ENCODE data around the gene RNF220. TPM values are rescaled to one million over a fixed set of nuclear protein-coding genes. Genes with fewer than 3 reads are reported as not detected.

Gene RNF220
- total RNA-seq, 1 donor from 2014 or later, result 58.4 TPM

GRCh38 chr1:44454704-44455103, 49.6 kb downstream of the RNF220 start:
- Mint-ChIP-seq H3K36me3 (ENCODE audit: low read depth) (peaks cover 3% of the 10 kb centered on the region), H3K4me3 (ENCODE audit: unreplicated experiment) (no peak overlapping the region), H3K9me3 (ENCODE audit: low read depth) (peaks cover 4% of the 10 kb centered on the region), H3K27ac (ENCODE audit: unreplicated experiment) (no peak overlapping the region), H3K4me1 (ENCODE audit: low read depth) (peaks cover 3% of the 10 kb centered on the region), H3K27me3 (ENCODE audit: low read depth) (peaks cover 39% of the 10 kb centered on the region)
- DNase-seq (ENCODE audit: low spot score), result no peak
- no peak for TF ChIP-seq CTCF (IDR thresholded peaks at IDR 0.05)

- Mint-ChIP-seq H3K4me1 (ENCODE audit: low read depth) (no peaks in the 10 kb centered on the region), H3K36me3 (ENCODE audit: low read depth) (peaks cover 4% of the 10 kb centered on the region), H3K9me3 (ENCODE audit: low read depth) (peaks cover 11% of the 10 kb centered on the region), H3K4me3 (ENCODE audit: unreplicated experiment) (no peak overlapping the region), H3K27me3 (ENCODE audit: low read depth) (peaks cover 40% of the 10 kb centered on the region), H3K27ac (ENCODE audit: unreplicated experiment) (no peak overlapping the region)
- no peak for TF ChIP-seq CTCF (IDR thresholded peaks at IDR 0.05)
- no peak for DNase-seq (ENCODE audit: low spot score)
These were observed 55.2 kb downstream of the RNF220 start for GRCh38 chr1:44460107-44460882.

DNA sequence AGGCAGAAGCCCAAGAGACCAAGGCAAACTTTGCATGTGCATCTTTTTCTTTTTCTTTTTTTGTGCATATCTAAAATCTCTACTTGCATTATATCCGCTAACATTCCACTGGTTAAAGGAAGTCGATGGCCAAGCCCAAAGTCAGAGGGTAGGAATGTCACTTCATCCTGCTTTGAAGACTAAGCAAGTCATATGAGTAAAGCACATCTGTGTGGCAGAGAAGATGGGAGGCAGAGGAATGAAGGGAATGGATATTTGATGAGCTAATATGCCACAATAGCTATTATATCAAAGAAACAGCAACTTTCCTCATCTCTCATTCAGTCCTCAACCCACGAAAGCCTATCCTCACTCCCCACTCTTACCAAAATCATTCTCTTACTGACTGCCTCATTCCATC, 59.3 kb downstream of the RNF220 start:
- no peak for DNase-seq (ENCODE audit: low spot score)
- H3K9me3 Mint-ChIP-seq (ENCODE audit: low read depth), result peaks cover 22% of the 10 kb centered on the region
- peaks cover 14% of the 10 kb centered on the region for H3K27me3 Mint-ChIP-seq (ENCODE audit: low read depth)
- no peak for TF ChIP-seq CTCF (IDR thresholded peaks at IDR 0.05)
- no peaks in the 10 kb centered on the region for H3K4me1 Mint-ChIP-seq (ENCODE audit: low read depth)
- no peak overlapping the region for H3K27ac Mint-ChIP-seq (ENCODE audit: unreplicated experiment)
- peaks cover 10% of the 10 kb centered on the region for H3K36me3 Mint-ChIP-seq (ENCODE audit: low read depth)
- H3K4me3 Mint-ChIP-seq (ENCODE audit: unreplicated experiment), result no peak overlapping the region

- DNase-seq (ENCODE audit: low spot score), result no peak
- H3K27ac Mint-ChIP-seq (ENCODE audit: unreplicated experiment), result no peak overlapping the region
- TF ChIP-seq CTCF (IDR thresholded peaks at IDR 0.05), result no peak
- peaks cover 9% of the 10 kb centered on the region for H3K27me3 Mint-ChIP-seq (ENCODE audit: low read depth)
- H3K36me3 Mint-ChIP-seq (ENCODE audit: low read depth), result peaks cover 10% of the 10 kb centered on the region
- no peak overlapping the region for H3K4me3 Mint-ChIP-seq (ENCODE audit: unreplicated experiment)
- peaks cover 29% of the 10 kb centered on the region for H3K9me3 Mint-ChIP-seq (ENCODE audit: low read depth)
- no peaks in the 10 kb centered on the region for H3K4me1 Mint-ChIP-seq (ENCODE audit: low read depth)
These were observed 62.5 kb downstream of the RNF220 start for GRCh38 chr1:44467566-44467965.

GRCh38 chr1:44471911-44472453, 66.9 kb downstream of the RNF220 start:
- DNase-seq (ENCODE audit: low spot score), result no peak
- Mint-ChIP-seq H3K4me1 (ENCODE audit: low read depth) (no peaks in the 10 kb centered on the region), H3K36me3 (ENCODE audit: low read depth) (peaks cover 3% of the 10 kb centered on the region), H3K4me3 (ENCODE audit: unreplicated experiment) (no peak overlapping the region), H3K27ac (ENCODE audit: unreplicated experiment) (no peak overlapping the region), H3K27me3 (ENCODE audit: low read depth) (peaks cover 12% of the 10 kb centered on the region), H3K9me3 (ENCODE audit: low read depth) (peaks cover 8% of the 10 kb centered on the region)
- TF ChIP-seq CTCF (IDR thresholded peaks at IDR 0.05), result no peak

Measured in chondrocyte (in vitro differentiated cells).